Heart left ventricle (tissue), 16 donors: ENCODE measurements around the gene TTLL12. TPM values are rescaled to one million over a fixed set of nuclear protein-coding genes. Genes with fewer than 3 reads are reported as not detected.
A peak's percentile ranks its signal among the peaks of the same experiment; 100 is the strongest.

Experiments used
- ATAC-seq, 4 donors: fragments of 200-7000 bp; cut with Tn5 transposase; one replicate each; pipeline ENCODE4 v1.9.1; 2020 to 2022; ENCODE audit warnings: moderate library complexity in 4 of 4, mild to moderate bottlenecking in 3 of 4, moderate number of reproducible peaks in 1 of 4
- DNase-seq, 5 donors: peaks; one replicate each; pipeline ENCODE4 v3.0.0-alpha.2; 2020
- H3K27ac ChIP-seq, 12 donors: fragments of 200-600 bp; sonication (generic) in 4 of 12; one replicate each; pipeline versions ENCODE4 v1.5.0 to v1.8.0; 2016 to 2022; ENCODE audit warnings: mild to moderate bottlenecking in 2 of 12
- H3K27me3 ChIP-seq, 9 donors: fragments of 200-600 bp; sonication (generic) in 2 of 9; one replicate each; pipeline versions ENCODE4 v1.5.1 to v1.8.0; 2016 to 2022; ENCODE audit warnings: mild to moderate bottlenecking in 3 of 9
- H3K36me3 ChIP-seq, 9 donors: fragments of 200-600 bp; sonication (generic) in 2 of 9; one replicate each; pipeline versions ENCODE4 v1.5.0 to v1.8.0; 2018 to 2022; ENCODE audit warnings: mild to moderate bottlenecking in 2 of 9
- H3K4me1 ChIP-seq, 12 donors: fragments of 200-600 bp; sonication (generic) in 4 of 12; one replicate each; pipeline versions ENCODE4 v1.5.0 to v1.8.0; 2016 to 2022; ENCODE audit warnings: mild to moderate bottlenecking in 3 of 12
- H3K4me3 ChIP-seq, 12 donors: fragments of 200-600 bp; sonication (generic) in 4 of 12; one replicate each; pipeline versions ENCODE4 v1.5.0 to v1.8.0; 2017 to 2022; ENCODE audit warnings: mild to moderate bottlenecking in 9 of 12, moderate library complexity in 4 of 12
- H3K9me3 ChIP-seq, 12 donors: fragments of 200-600 bp; sonication (generic) in 4 of 12; one replicate each; pipeline versions ENCODE4 v1.5.0 to v1.8.0; 2016 to 2022; ENCODE audit warnings: mild to moderate bottlenecking in 1 of 12
- CTCF ChIP-seq, 12 donors: fragments of 200-600 bp; sonication (generic) in 4 of 12; IDR thresholded peaks; one replicate each; pipeline versions ENCODE4 v1.5.0 to v1.8.0; 2018 to 2022; ENCODE audit warnings: antibody characterized with exemption in 12 of 12, mild to moderate bottlenecking in 5 of 12
- POLR2A ChIP-seq, 2 donors: fragments of 450-650 bp; IDR thresholded peaks; one replicate each; pipeline ENCODE4 v1.6.1; 2017; ENCODE audit warnings: antibody characterized with exemption in 2 of 2, mild to moderate bottlenecking in 2 of 2, moderate library complexity in 2 of 2
- WGBS, 4 donors: extraction: QIAGEN DNeasy Blood & Tissue Kit in 2 of 4; methylation state at CpG; one replicate each; pipeline versions ENCODE4 v1.1.5 to v1.1.7; 2013 to 2018; 5-methylcytosine and 5-hydroxymethylcytosine counted together
- intact Hi-C, 10 donors: fragments of 100-400 bp; cut with DNase I; formaldehyde crosslinking; loops; one replicate each; pipeline versions ENCODE4 v1.11.1 to v1.14.2; 2022
- polyA plus RNA-seq, 2 donors: library from polyadenylated mRNA; stranded (reverse); fragments of 200-250 nt; gene quantifications; one replicate each; pipeline ENCODE4 v1.2.3, GENCODE V29; 2013
- total RNA-seq, 9 donors: library from RNA; depleted of rRNA in 2 of 9; stranded (reverse); fragments of >200 nt in 2 of 9; fragmentation: NEBNext Ultra II Directional in 3 of 9; extraction: Animal tissue kit (Norgen Biotek cat#: 25700) in 3 of 9; gene quantifications; one replicate each; pipeline versions ENCODE4 v1.1.0 to v1.2.4, GENCODE V29; 2016 to 2023
- donor health status: ischemic (EF 13 %, LVEDD 7.1; RV severe dilation, severe dysfunction).
- donor health status: healthy with polysubstance abuse.
- donor health status: DM: no; HTN: yes; CAD: no.
- donor health status: DM: no; HTN: no; CAD: no.
- donor health status: ischemic (EF 25% LVEDD 6.9; RV normal size, moderate dysfunction).
- donor health status: ischemic (EF 25% LVEDD 5.7; RV mildly dilated, moderate dysfunction).
- donor health status: healthy.
- donor health status: DM: yes; HTN: yes; CAD: no.
- donor health status: ischemic (EF 35%, LVEDD 5.7; RV mildly dilated, moderate dysfunction).
- donor health status: nonischemic (EF 11% LVEDD 7.7; RV severe dilation, severe dysfunction).
- donor health status: DM: yes; HTN: yes; CAD: no.
- donor health status: PGD.
- donor health status: ischemic (EF 29% LVEDD 5.4; RV normal size, mild dysfunction).
- donor health status: nonischemic (EF 23%, LVEDD 6.1; RV moderate dilation, normal function).

The TTLL12 gene
- total and polyA plus RNA-seq, 11 donors, result 8.0 to 29.0 (median 11.9) TPM

GRCh38 chr22:43154887-43155536, 31.9 kb downstream of the TTLL12 start:
- peaks cover 0 to 18% (median 0%) of the 10 kb centered on the region in 9 donors for H3K36me3 ChIP-seq
- no peak for TF ChIP-seq CTCF (IDR thresholded peaks at IDR 0.05)
- no peak for TF ChIP-seq POLR2A (IDR thresholded peaks at IDR 0.05)
- WGBS, 4 donors, result 82 to 91% (median 87%) methylated on average over 21 to 27 of the region's 27 CpGs
- peak in 2 of 5 donors; percentile 54 to 80 for DNase-seq
- peaks cover 0 to 62% (median 29%) of the 10 kb centered on the region in 12 donors for H3K4me1 ChIP-seq
- intact Hi-C loops, result no loop called here
- ATAC-seq, result no peak
- H3K9me3 ChIP-seq, result no peaks in the 10 kb centered on the region
- H3K27ac ChIP-seq, result no peak overlapping the region
- H3K27me3 ChIP-seq, result no peaks in the 10 kb centered on the region
- H3K4me3 ChIP-seq, result no peak overlapping the region

- Histone ChIP-seq H3K4me3 (peak overlapping the region in 2 of 12 donors; percentile 8 to 39), H3K4me1 (peaks cover 0 to 63% (median 23%) of the 10 kb centered on the region in 12 donors), H3K27me3 (no peaks in the 10 kb centered on the region), H3K36me3 (peaks cover 0 to 8% (median 0%) of the 10 kb centered on the region in 9 donors), H3K9me3 (no peaks in the 10 kb centered on the region), H3K27ac (peak overlapping the region in 2 of 12 donors; percentile 1 to 76)
- ATAC-seq (no peak), DNase-seq (no peak)
- TF ChIP-seq CTCF (IDR thresholded peaks at IDR 0.05) (no peak), POLR2A (IDR thresholded peaks at IDR 0.05) (no peak)
- WGBS, 4 donors, result 65 to 79% (median 75%) methylated on average over 9 of the region's 9 CpGs
- intact Hi-C loops, result no loop called here
Measured at GRCh38 chr22:43153899-43154298, 33.0 kb downstream of the TTLL12 start.

GRCh38 chr22:43152357-43153071, 34.4 kb downstream of the TTLL12 start:
- ATAC-seq (peak; percentile 74 to 82 (median 78)), DNase-seq (peak; percentile 72 to 88 (median 87))
- Histone ChIP-seq H3K9me3 (no peaks in the 10 kb centered on the region), H3K27ac (peak overlapping the region; percentile 73 to 96 (median 88)), H3K36me3 (peaks cover 0 to 8% (median 0%) of the 10 kb centered on the region in 9 donors), H3K4me1 (peaks cover 0 to 69% (median 23%) of the 10 kb centered on the region in 12 donors), H3K4me3 (peak overlapping the region; percentile 27 to 98 (median 90)), H3K27me3 (no peaks in the 10 kb centered on the region)
- no peak for TF ChIP-seq CTCF (IDR thresholded peaks at IDR 0.05)
- no peak for TF ChIP-seq POLR2A (IDR thresholded peaks at IDR 0.05)
- intact Hi-C loops, result no loop called here
- WGBS, 4 donors, result 8 to 16% (median 11%) methylated on average over 16 to 22 of the region's 22 CpGs

DNA sequence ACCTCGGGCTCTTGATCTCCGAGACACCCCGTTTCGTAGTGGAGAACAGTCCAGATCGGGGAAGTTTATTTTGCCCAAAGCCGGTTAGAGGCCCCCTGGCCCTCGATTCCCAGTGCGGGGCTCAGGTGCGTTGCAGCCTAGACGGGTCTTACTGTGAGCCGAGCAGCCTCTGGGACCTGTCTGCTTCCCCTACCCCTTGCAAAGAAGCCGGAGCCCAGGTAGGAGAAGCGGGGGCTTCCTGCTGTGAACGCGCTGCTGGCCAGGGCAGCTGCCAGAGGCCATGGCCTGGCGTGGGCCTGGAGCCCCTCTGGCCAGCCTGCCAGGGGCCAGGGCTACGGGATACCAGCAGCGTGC, 35.0 kb downstream of the TTLL12 start:
- ATAC-seq (peak in 1 of 4 donors; percentile 3), DNase-seq (no peak)
- Histone ChIP-seq H3K9me3 (no peaks in the 10 kb centered on the region), H3K36me3 (peaks cover 0 to 8% (median 0%) of the 10 kb centered on the region in 9 donors), H3K27me3 (no peaks in the 10 kb centered on the region), H3K4me3 (peak overlapping the region; percentile 27 to 98 (median 90)), H3K27ac (peak overlapping the region; percentile 73 to 96 (median 88)), H3K4me1 (peaks cover 0 to 69% (median 23%) of the 10 kb centered on the region in 12 donors)
- intact Hi-C loops, result no loop called here
- TF ChIP-seq POLR2A (IDR thresholded peaks at IDR 0.05) (peak in 1 of 2 donors; percentile 22), CTCF (IDR thresholded peaks at IDR 0.05) (no peak)
- 11 to 28% (median 16%) methylated on average over 11 to 18 of the region's 18 CpGs; no CpG with 5 or more reads in 1 of the 4 donors for WGBS, 4 donors
